Stomach smooth muscle (tissue), 2 donors: ENCODE measurements around the gene SLC25A51.

ENCODE experiments used
- H3K27ac ChIP-seq: one replicate; pipeline ENCODE4 v1.7.0; 2013; ENCODE audit warnings: mild to moderate bottlenecking, low read length, inconsistent platforms
- H3K27me3 ChIP-seq, 2 donors: one replicate each; pipeline ENCODE4 v1.7.0; 2013; ENCODE audit warnings: low read length in 2 of 2; ENCODE audit not compliant: insufficient read depth in 2 of 2, control insufficient read depth in 1 of 2
- H3K36me3 ChIP-seq, 2 donors: one replicate each; pipeline ENCODE4 v1.7.0; 2013; ENCODE audit warnings: low read length in 2 of 2; ENCODE audit not compliant: control insufficient read depth in 2 of 2, insufficient read depth in 2 of 2
- H3K4me1 ChIP-seq: one replicate; pipeline ENCODE4 v1.7.0; 2013; ENCODE audit warnings: low read length; ENCODE audit not compliant: control insufficient read depth, insufficient read depth
- H3K4me3 ChIP-seq, 2 donors: one replicate each; pipeline ENCODE4 v1.7.0; 2013; ENCODE audit warnings: low read length in 2 of 2
- H3K9ac ChIP-seq, 2 donors: one replicate each; pipeline ENCODE4 v1.7.0; 2013; ENCODE audit warnings: low read length in 2 of 2, mild to moderate bottlenecking in 1 of 2
- H3K9me3 ChIP-seq, 2 donors: one replicate each; pipeline ENCODE4 v1.7.0; 2013; ENCODE audit warnings: low read length in 2 of 2; ENCODE audit not compliant: control insufficient read depth in 2 of 2
- donor health status: healthy.
- donor health status: Pancreatic carcinoma.

Gene SLC25A51

DNA sequence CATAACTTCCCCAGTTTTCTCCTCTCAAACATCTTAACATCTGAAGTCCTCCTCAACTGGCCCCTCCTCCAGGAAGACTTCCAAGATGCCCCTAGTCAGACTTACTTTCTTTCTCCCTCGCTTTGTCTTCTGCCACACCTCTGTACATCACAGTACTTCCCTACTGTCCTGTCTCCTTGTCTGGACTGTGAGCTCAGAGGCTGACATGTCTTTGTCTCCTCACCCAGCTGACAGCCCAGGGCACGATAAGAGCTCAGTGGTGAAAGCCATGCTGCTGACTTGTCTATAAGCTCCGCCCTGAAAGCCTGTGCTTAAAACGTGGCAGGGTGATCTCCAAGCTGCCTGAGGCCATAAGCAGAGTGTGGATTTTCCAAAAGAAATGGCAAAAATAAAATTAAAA lies 33.0 kb upstream of the SLC25A51 start:
- Histone ChIP-seq H3K27ac (no peak overlapping the region), H3K9ac (no peak overlapping the region), H3K27me3 (no peaks in the 10 kb centered on the region), H3K9me3 (no peaks in the 10 kb centered on the region), H3K4me3 (no peak overlapping the region), H3K4me1 (peaks cover 15% of the 10 kb centered on the region), H3K36me3 (peaks cover 0 to 4% of the 10 kb centered on the region in 2 donors)

DNA sequence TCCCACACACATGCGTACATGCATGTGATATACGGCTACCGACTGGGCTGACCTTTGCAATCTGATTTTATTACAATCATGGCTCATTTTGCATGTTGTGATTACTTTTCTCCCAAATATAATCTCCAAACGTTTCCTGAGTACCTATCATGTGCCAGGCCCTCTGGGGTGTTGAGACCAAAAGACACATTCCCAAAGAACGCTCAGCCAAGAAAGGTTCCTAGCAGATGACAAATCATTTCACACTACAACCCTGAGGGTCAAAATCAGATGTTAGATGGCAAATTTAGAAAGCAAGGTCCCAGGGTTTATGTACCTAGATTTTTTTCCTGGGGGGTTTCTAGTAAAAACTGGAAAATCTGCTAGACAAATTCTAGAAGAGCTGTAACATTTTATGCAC lies 32.4 kb upstream of the SLC25A51 start:
- H3K4me3 ChIP-seq: no peak overlapping the region
- peaks cover 0 to 3% of the 10 kb centered on the region in 2 donors for H3K36me3 ChIP-seq
- no peaks in the 10 kb centered on the region for H3K27me3 ChIP-seq
- H3K27ac ChIP-seq: no peak overlapping the region
- H3K9ac ChIP-seq: no peak overlapping the region
- peaks cover 14% of the 10 kb centered on the region for H3K4me1 ChIP-seq
- no peaks in the 10 kb centered on the region for H3K9me3 ChIP-seq

DNA sequence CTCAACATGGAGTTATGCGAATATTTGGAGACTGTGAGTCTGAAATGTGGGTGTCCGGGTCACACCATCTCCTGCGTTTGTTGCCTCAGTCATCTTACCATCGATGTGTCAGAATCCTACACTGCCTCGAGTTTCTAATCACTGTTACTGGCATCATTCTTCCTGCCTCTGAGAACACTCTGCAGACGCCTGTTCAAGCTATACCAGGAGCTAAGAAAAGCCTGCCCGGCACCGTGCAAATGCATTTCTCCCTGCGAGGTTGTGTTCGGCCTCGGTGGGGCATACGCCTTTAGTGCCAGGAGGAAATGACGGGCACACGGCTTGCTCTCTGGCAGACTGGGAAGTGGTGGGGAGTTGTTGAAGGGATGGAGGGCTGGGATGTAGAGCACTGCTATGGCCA lies 31.2 kb upstream of the SLC25A51 start:
- H3K27ac ChIP-seq: no peak overlapping the region
- peaks cover 14% of the 10 kb centered on the region for H3K4me1 ChIP-seq
- H3K9ac ChIP-seq: no peak overlapping the region

GRCh38 chr9:37931592-37931991 lies 27.7 kb upstream of the SLC25A51 start:
- Histone ChIP-seq H3K9ac (no peak overlapping the region), H3K9me3 (no peaks in the 10 kb centered on the region), H3K4me3 (no peak overlapping the region), H3K4me1 (no peaks in the 10 kb centered on the region), H3K27me3 (no peaks in the 10 kb centered on the region), H3K27ac (no peak overlapping the region), H3K36me3 (no peaks in the 10 kb centered on the region)

More for the DNA sequence above, 31.2 kb upstream of the SLC25A51 start:
- Histone ChIP-seq H3K9me3 (no peaks in the 10 kb centered on the region), H3K4me3 (no peak overlapping the region), H3K27me3 (no peaks in the 10 kb centered on the region), H3K36me3 (peaks cover 0 to 3% of the 10 kb centered on the region in 2 donors)

DNA sequence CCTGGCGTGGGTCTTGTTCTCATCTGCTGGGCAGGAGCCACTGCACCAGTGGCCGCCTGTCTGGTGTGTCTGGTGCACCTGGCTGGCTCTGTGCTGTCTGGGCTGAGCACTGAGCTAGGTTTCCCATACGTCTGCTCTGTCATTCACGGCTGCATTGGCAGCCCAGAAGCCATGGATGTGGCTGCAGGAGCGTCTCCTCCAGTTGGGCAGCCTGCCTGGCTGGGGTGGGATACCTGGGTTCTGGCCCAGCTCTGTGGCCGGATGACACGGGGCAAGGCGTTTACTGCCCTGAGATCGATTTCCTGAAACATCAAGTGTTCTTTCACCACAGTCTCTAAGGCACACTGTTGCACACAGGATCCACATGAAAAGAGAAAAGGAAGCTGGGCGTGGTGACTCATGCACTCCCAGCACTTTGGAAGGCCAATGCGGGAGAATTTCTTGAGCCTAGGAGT lies 25.5 kb upstream of the SLC25A51 start:
- Histone ChIP-seq H3K27ac (no peak overlapping the region), H3K9ac (no peak overlapping the region), H3K4me3 (no peak overlapping the region), H3K27me3 (no peaks in the 10 kb centered on the region), H3K9me3 (no peaks in the 10 kb centered on the region), H3K4me1 (no peaks in the 10 kb centered on the region), H3K36me3 (no peaks in the 10 kb centered on the region)

- no peak overlapping the region for H3K27ac ChIP-seq
- H3K27me3 ChIP-seq: no peaks in the 10 kb centered on the region
- no peaks in the 10 kb centered on the region for H3K4me1 ChIP-seq
- H3K9ac ChIP-seq: no peak overlapping the region
- H3K36me3 ChIP-seq: no peaks in the 10 kb centered on the region
- H3K4me3 ChIP-seq: no peak overlapping the region
- H3K9me3 ChIP-seq: no peaks in the 10 kb centered on the region
These were observed 24.9 kb upstream of the SLC25A51 start for GRCh38 chr9:37928552-37929430.

GRCh38 chr9:37927601-37928551 lies 23.9 kb upstream of the SLC25A51 start:
- Histone ChIP-seq H3K27ac (no peak overlapping the region), H3K4me1 (no peaks in the 10 kb centered on the region), H3K36me3 (no peaks in the 10 kb centered on the region), H3K9ac (no peak overlapping the region), H3K4me3 (no peak overlapping the region), H3K9me3 (no peaks in the 10 kb centered on the region), H3K27me3 (no peaks in the 10 kb centered on the region)

GRCh38 chr9:37927132-37927531 lies 23.2 kb upstream of the SLC25A51 start:
- H3K36me3 ChIP-seq: no peaks in the 10 kb centered on the region
- no peak overlapping the region for H3K4me3 ChIP-seq
- H3K9me3 ChIP-seq: no peaks in the 10 kb centered on the region
- no peaks in the 10 kb centered on the region for H3K27me3 ChIP-seq
- no peak overlapping the region for H3K27ac ChIP-seq
- H3K4me1 ChIP-seq: peaks cover under 1% of the 10 kb centered on the region
- no peak overlapping the region for H3K9ac ChIP-seq

- no peak overlapping the region for H3K27ac ChIP-seq
- no peak overlapping the region for H3K4me3 ChIP-seq
- no peaks in the 10 kb centered on the region for H3K36me3 ChIP-seq
- H3K27me3 ChIP-seq: no peaks in the 10 kb centered on the region
- H3K9me3 ChIP-seq: no peaks in the 10 kb centered on the region
- H3K9ac ChIP-seq: no peak overlapping the region
- peaks cover 4% of the 10 kb centered on the region for H3K4me1 ChIP-seq
These were observed 22.8 kb upstream of the SLC25A51 start for GRCh38 chr9:37926737-37927118.

- Histone ChIP-seq H3K9me3 (no peaks in the 10 kb centered on the region), H3K27me3 (no peaks in the 10 kb centered on the region), H3K4me3 (no peak overlapping the region), H3K4me1 (peaks cover 5% of the 10 kb centered on the region), H3K9ac (no peak overlapping the region), H3K36me3 (no peaks in the 10 kb centered on the region), H3K27ac (no peak overlapping the region)
These were observed 22.1 kb upstream of the SLC25A51 start for GRCh38 chr9:37925786-37926736.
